ENCODE measurements around the gene SLC6A5. TPM values are rescaled to one million over a fixed set of nuclear protein-coding genes. Genes with fewer than 3 reads are reported as not detected.
"Not testable (repeated sequence)": the region's sequence is repeated elsewhere in the genome, so short reads cannot be mapped to it uniquely, and the experiment has no call there.

Gene SLC6A5
- under 1 TPM in 1 of 2 donors, not detected in 1; 0.40 TPM for total RNA-seq

- no peak within 1 kb of the TSS for H3K4me3 ChIP-seq
- no peak for TF ChIP-seq POLR2A (IDR thresholded peaks at IDR 0.05)
- TF ChIP-seq POLR2AphosphoS5 (IDR thresholded peaks at IDR 0.05), result no peak
- TF ChIP-seq, protein P1, sequence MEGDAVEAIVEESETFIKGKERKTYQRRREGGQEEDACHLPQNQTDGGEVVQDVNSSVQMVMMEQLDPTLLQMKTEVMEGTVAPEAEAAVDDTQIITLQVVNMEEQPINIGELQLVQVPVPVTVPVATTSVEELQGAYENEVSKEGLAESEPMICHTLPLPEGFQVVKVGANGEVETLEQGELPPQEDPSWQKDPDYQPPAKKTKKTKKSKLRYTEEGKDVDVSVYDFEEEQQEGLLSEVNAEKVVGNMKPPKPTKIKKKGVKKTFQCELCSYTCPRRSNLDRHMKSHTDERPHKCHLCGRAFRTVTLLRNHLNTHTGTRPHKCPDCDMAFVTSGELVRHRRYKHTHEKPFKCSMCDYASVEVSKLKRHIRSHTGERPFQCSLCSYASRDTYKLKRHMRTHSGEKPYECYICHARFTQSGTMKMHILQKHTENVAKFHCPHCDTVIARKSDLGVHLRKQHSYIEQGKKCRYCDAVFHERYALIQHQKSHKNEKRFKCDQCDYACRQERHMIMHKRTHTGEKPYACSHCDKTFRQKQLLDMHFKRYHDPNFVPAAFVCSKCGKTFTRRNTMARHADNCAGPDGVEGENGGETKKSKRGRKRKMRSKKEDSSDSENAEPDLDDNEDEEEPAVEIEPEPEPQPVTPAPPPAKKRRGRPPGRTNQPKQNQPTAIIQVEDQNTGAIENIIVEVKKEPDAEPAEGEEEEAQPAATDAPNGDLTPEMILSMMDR (IDR thresholded peaks at IDR 0.05), result no peak
- H3K36me3 ChIP-seq, result no peaks in the 10 kb centered on the region
- WGBS, result 6% methylated on average over 25 of the region's 25 CpGs
- no peak within 1 kb of the TSS for H3K27ac ChIP-seq
- no peaks in the 10 kb centered on the region for H3K9me3 ChIP-seq
- H3K4me1 ChIP-seq (replicated peaks), result no peaks in the 10 kb centered on the region
- no peak for DNase-seq (ENCODE audit: low spot score)
- intact Hi-C loops (cut with DNase I), result no loop called here
- peaks cover 42% of the 10 kb centered on the region for H3K27me3 ChIP-seq (replicated peaks; ENCODE audit: insufficient read depth)
Observed at GRCh38 chr11:20599221-20600019, at the start of gene SLC6A5. TSS of gene SLC6A5 (plus strand) at chr11:20599608. CDS start at chr11:20599673, 65 bp downstream.

GRCh38 chr11:20551096-20551495 is 48.3 kb upstream of the SLC6A5 start:
- H3K36me3 ChIP-seq, result no peaks in the 10 kb centered on the region
- no peaks in the 10 kb centered on the region for H3K9me3 ChIP-seq
- intact Hi-C loops (cut with DNase I), result no loop called here
- WGBS, result 87% methylated on average over 2 of the region's 2 CpGs
- no peak overlapping the region for H3K4me3 ChIP-seq
- H3K27me3 ChIP-seq (replicated peaks; ENCODE audit: insufficient read depth), result no peaks in the 10 kb centered on the region
- no peak overlapping the region for H3K27ac ChIP-seq
- DNase-seq (ENCODE audit: low spot score), result no peak
- TF ChIP-seq POLR2AphosphoS5 (IDR thresholded peaks at IDR 0.05), result no peak
- TF ChIP-seq POLR2A (IDR thresholded peaks at IDR 0.05), result no peak
- TF ChIP-seq, protein P1 (IDR thresholded peaks at IDR 0.05), result no peak
- H3K4me1 ChIP-seq (replicated peaks), result no peaks in the 10 kb centered on the region

DNA sequence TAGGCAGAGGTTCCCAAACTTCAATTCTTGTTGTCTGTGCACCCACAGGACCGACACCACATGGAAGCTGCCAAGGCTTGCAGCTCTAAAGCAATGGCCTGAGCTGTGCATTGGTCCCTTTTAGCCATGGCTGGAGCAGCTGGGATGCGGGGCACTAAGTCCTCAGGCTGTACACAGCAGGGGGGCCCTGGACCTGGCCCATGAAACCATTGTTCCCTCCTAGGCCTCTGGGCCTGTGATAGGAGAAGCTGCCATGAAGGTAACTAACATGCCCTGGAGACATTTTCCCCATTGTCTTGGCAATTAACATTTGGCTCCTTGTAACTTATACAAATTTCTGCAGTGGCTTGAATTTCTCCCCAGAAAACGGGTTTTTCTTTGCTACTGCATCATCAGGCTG is 43.6 kb upstream of the SLC6A5 start:
- TF ChIP-seq POLR2AphosphoS5 (IDR thresholded peaks at IDR 0.05) (no peak), POLR2A (IDR thresholded peaks at IDR 0.05) (no peak)
- TF ChIP-seq, protein P1 (IDR thresholded peaks at IDR 0.05), result no peak
- Histone ChIP-seq H3K27me3 (replicated peaks; ENCODE audit: insufficient read depth) (no peaks in the 10 kb centered on the region), H3K27ac (no peak overlapping the region), H3K9me3 (no peaks in the 10 kb centered on the region), H3K4me1 (replicated peaks) (no peaks in the 10 kb centered on the region), H3K4me3 (no peak overlapping the region), H3K36me3 (no peaks in the 10 kb centered on the region)
- no peak for DNase-seq (ENCODE audit: low spot score)
- 60% methylated on average over 3 of the region's 3 CpGs for WGBS
- intact Hi-C loops (cut with DNase I), result no loop called here

DNA sequence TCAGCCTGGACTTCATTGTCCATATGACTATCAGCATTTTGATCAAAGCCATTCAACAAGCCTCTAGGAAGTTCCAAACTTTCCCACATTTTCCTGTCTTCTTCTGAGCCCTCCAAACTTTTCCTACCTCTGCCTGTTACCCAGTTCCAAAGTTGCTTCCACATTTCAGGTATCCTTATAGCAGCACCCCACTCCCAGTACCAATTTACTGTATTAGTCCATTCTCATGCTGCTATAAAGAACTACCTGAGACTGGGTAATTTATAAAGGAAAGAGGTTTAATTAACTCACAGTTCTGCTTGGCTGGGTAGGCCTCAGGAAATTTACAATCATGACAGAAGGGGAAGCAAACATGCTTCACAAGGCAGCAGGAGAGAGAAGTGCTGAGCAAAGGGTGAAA is 43.0 kb upstream of the SLC6A5 start:
- H3K27me3 ChIP-seq (replicated peaks; ENCODE audit: insufficient read depth); H3K4me3 ChIP-seq; H3K9me3 ChIP-seq; H3K36me3 ChIP-seq; DNase-seq (ENCODE audit: low spot score); H3K27ac ChIP-seq; intact Hi-C loops (cut with DNase I); H3K4me1 ChIP-seq (replicated peaks): not testable (repeated sequence)

- WGBS, result 80% methylated on average over 4 of the region's 4 CpGs
Observed at GRCh38 chr11:20558741-20559140, 40.7 kb upstream of the SLC6A5 start.

More at GRCh38 chr11:20558741-20559140, 40.7 kb upstream of the SLC6A5 start:
- intact Hi-C loops (cut with DNase I), result no loop called here
- H3K27me3 ChIP-seq (replicated peaks; ENCODE audit: insufficient read depth), result no peaks in the 10 kb centered on the region
- no peaks in the 10 kb centered on the region for H3K36me3 ChIP-seq
- no peaks in the 10 kb centered on the region for H3K9me3 ChIP-seq
- H3K4me1 ChIP-seq (replicated peaks), result no peaks in the 10 kb centered on the region
- DNase-seq (ENCODE audit: low spot score), result no peak
- H3K27ac ChIP-seq, result no peak overlapping the region
- TF ChIP-seq, protein P1 (IDR thresholded peaks at IDR 0.05), result no peak
- TF ChIP-seq POLR2A (IDR thresholded peaks at IDR 0.05) (no peak), POLR2AphosphoS5 (IDR thresholded peaks at IDR 0.05) (no peak)
- H3K4me3 ChIP-seq, result no peak overlapping the region

Measured in prostate gland (tissue), 2 donors.